ENCODE data around the gene ARMC5.

DNA sequence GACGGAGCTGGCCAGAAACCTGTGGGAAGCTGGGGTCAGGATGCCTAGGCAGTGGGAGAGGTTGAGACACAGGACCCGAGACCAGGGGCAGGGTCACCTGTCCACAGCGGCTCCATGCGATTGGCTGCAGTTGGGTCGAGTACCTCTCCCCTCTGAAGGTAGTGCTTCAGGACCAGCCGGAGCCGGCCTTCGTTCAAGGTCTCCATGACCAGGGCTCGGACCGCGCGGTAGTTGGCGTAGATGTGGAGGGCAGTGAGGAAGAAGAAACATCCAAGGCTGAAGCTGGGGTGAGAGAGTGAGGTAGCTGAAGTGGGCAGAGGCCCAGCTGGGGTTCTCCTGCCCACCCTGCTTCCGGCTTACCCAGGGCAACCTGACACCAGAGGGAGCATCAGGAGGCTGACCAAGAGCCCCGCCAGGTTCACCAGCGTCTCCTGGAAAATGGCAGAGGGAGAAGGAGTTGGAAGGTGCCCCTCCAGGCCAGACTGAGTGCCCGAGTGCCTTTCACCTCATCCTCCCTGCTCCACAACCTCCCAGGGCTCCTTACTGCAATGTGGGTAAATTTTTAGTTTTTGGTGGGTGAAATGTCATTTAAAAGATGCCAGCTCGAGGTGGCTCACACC lies 34.3 kb downstream of the ARMC5 start:
- no peak for TF ChIP-seq EP300 (IDR thresholded peaks at IDR 0.05)
- TF ChIP-seq, protein P1, sequence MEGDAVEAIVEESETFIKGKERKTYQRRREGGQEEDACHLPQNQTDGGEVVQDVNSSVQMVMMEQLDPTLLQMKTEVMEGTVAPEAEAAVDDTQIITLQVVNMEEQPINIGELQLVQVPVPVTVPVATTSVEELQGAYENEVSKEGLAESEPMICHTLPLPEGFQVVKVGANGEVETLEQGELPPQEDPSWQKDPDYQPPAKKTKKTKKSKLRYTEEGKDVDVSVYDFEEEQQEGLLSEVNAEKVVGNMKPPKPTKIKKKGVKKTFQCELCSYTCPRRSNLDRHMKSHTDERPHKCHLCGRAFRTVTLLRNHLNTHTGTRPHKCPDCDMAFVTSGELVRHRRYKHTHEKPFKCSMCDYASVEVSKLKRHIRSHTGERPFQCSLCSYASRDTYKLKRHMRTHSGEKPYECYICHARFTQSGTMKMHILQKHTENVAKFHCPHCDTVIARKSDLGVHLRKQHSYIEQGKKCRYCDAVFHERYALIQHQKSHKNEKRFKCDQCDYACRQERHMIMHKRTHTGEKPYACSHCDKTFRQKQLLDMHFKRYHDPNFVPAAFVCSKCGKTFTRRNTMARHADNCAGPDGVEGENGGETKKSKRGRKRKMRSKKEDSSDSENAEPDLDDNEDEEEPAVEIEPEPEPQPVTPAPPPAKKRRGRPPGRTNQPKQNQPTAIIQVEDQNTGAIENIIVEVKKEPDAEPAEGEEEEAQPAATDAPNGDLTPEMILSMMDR (IDR thresholded peaks at IDR 0.05) = no peak
